WTC11 (cell line): ENCODE data around the gene KSR1. TPM values are rescaled to one million over a fixed set of nuclear protein-coding genes. Genes with fewer than 3 reads are reported as not detected.

Experiments used
- ATAC-seq: fragments of 200-7000 bp; cut with Tn5 transposase; 2 replicates; pipeline ENCODE4 v1.10.0; 2021; ENCODE audit warnings: mild to moderate bottlenecking, moderate library complexity
- CTCF ChIA-PET: fragments of 300-600 bp; sonication (Branson Sonifier 250); formaldehyde crosslinking; loops from one replicate; lab custom pipeline; 2021; ENCODE audit warnings: antibody characterized with exemption; lab: Charles Lee
- POLR2A ChIA-PET: fragments of 350-600 bp; sonication (Branson Sonifier 250); formaldehyde crosslinking; loops from one replicate; lab custom pipeline; 2021; ENCODE audit warnings: antibody characterized with exemption; lab: Charles Lee
- DNase-seq: peaks from one replicate; pipeline ENCODE4 v3.0.0; 2021; ENCODE audit warnings: low spot score
- H3K27ac Mint-ChIP-seq: 2 replicates; pipeline ENCODE4 v1.8.0; 2021; ENCODE audit warnings: mixed read lengths
- H3K27me3 Mint-ChIP-seq: 2 replicates; pipeline ENCODE4 v1.8.0; 2021; ENCODE audit warnings: low read depth, mild to moderate bottlenecking, moderate library complexity, mixed read lengths
- H3K36me3 Mint-ChIP-seq: 2 replicates; pipeline ENCODE4 v1.8.0; 2021; ENCODE audit warnings: mixed read lengths
- H3K4me1 Mint-ChIP-seq: 2 replicates; pipeline ENCODE4 v1.8.0; 2022; ENCODE audit warnings: mixed read lengths
- H3K4me3 Mint-ChIP-seq: 2 replicates; pipeline ENCODE4 v1.8.0; 2021; ENCODE audit warnings: mild to moderate bottlenecking, moderate library complexity, mixed read lengths
- H3K9me3 Mint-ChIP-seq: 2 replicates; pipeline ENCODE4 v1.8.0; 2021; ENCODE audit warnings: mixed read lengths
- CBFB ChIP-seq: sonication (generic); formaldehyde crosslinking; IDR thresholded peaks from 2 replicates; pipeline ENCODE4 v1.8.1; 2022; ENCODE audit warnings: mild to moderate bottlenecking, low read depth, missing genetic modification reagents
- ETV6 ChIP-seq: sonication (generic); formaldehyde crosslinking; IDR thresholded peaks from 2 replicates; pipeline ENCODE4 v1.8.1; 2022; ENCODE audit warnings: mild to moderate bottlenecking, missing genetic modification reagents
- IRF2 ChIP-seq: sonication (generic); formaldehyde crosslinking; IDR thresholded peaks from 2 replicates; pipeline ENCODE4 v1.8.0; 2022; ENCODE audit warnings: low read depth, missing genetic modification reagents, borderline replicate concordance
- OVOL2 ChIP-seq: fragments of 250-450 bp; sonication (Bioruptor Pico); IDR thresholded peaks from 2 replicates; pipeline ENCODE4 v1.9.0; 2021; ENCODE audit warnings: mild to moderate bottlenecking, borderline replicate concordance
- RELA ChIP-seq: sonication (generic); formaldehyde crosslinking; IDR thresholded peaks from 2 replicates; pipeline ENCODE4 v1.8.1; 2022; ENCODE audit warnings: missing genetic modification reagents, mild to moderate bottlenecking, borderline replicate concordance
- SMAD3 ChIP-seq: sonication (generic); formaldehyde crosslinking; IDR thresholded peaks from 2 replicates; pipeline ENCODE4 v1.8.0; 2022; ENCODE audit warnings: missing genetic modification reagents, mild to moderate bottlenecking, borderline replicate concordance
- ZNF671 ChIP-seq: fragments of 250-450 bp; sonication (Bioruptor Pico); IDR thresholded peaks from 2 replicates; pipeline ENCODE4 v1.8.0; 2021; ENCODE audit warnings: mild to moderate bottlenecking
- total RNA-seq: library from RNA; stranded (reverse); gene quantifications from 3 replicates; pipeline ENCODE4 v1.2.3, GENCODE V29; 2021
- TF ChIP-seq, protein P1 (sequence below): fragments of 250-450 bp; sonication (Bioruptor Pico); IDR thresholded peaks from 2 replicates; pipeline ENCODE4 v1.9.0; 2021; ENCODE audit warnings: moderate library complexity, mild to moderate bottlenecking, inconsistent platforms, borderline replicate concordance
- TF ChIP-seq, protein P2 (sequence below): sonication (generic); formaldehyde crosslinking; IDR thresholded peaks from 2 replicates; pipeline ENCODE4 v1.8.1; 2023; ENCODE audit warnings: mild to moderate bottlenecking, missing genetic modification reagents
- TF ChIP-seq, protein P3 (sequence below): fragments of 250-450 bp; sonication (Bioruptor Pico); conservative IDR thresholded peaks from 2 replicates; pipeline ENCODE4 v1.9.0; 2021; ENCODE audit warnings: mild to moderate bottlenecking
- TF ChIP-seq, protein P4 (sequence below): sonication (generic); formaldehyde crosslinking; IDR thresholded peaks from 2 replicates; pipeline ENCODE4 v1.8.1; 2023; ENCODE audit warnings: mild to moderate bottlenecking, missing genetic modification reagents, moderate library complexity
- TF ChIP-seq, protein P5 (sequence below): sonication (generic); formaldehyde crosslinking; IDR thresholded peaks from 2 replicates; pipeline ENCODE4 v1.8.1; 2022; ENCODE audit warnings: missing genetic modification reagents, borderline replicate concordance
- TF ChIP-seq, protein P6 (sequence below): sonication (generic); formaldehyde crosslinking; IDR thresholded peaks from 2 replicates; pipeline ENCODE4 v1.8.0; 2023; ENCODE audit warnings: missing genetic modification reagents, mild to moderate bottlenecking, borderline replicate concordance
- TF ChIP-seq, protein P7 (sequence below): sonication (generic); formaldehyde crosslinking; IDR thresholded peaks from 2 replicates; pipeline ENCODE4 v1.8.1; 2023; ENCODE audit warnings: mild to moderate bottlenecking, missing genetic modification reagents, borderline replicate concordance
- TF ChIP-seq, protein P8 (sequence below): sonication (generic); formaldehyde crosslinking; IDR thresholded peaks from 2 replicates; pipeline ENCODE4 v1.8.0; 2023; ENCODE audit warnings: mild to moderate bottlenecking, missing genetic modification reagents
- TF ChIP-seq, protein P9 (sequence below): sonication (generic); formaldehyde crosslinking; IDR thresholded peaks from 2 replicates; pipeline ENCODE4 v1.8.0; 2022; ENCODE audit warnings: mild to moderate bottlenecking, missing genetic modification reagents

KSR1 gene
- total RNA-seq, 1 experiment from 2014 or later: 45.5 TPM

DNA sequence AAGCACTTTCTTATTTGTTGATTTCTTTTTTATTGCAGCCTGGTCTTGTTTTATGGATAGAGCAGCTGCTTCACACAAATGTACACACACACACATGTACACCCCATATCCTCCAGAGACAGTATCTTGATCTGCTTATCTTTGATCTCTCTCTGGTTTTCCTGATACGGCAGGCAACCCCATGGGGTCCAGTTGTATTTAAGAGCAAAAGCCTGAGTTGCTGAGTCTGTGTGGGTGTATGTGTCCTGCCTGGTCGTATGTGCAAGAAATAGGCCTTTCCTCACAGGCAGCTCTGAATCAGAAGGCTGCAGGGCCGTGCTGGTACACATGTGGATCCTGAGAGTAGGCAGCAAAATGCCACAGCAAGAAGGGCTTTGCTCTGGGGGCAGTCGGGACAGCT, 160.2 kb downstream of the KSR1 start:
- no peak overlapping the region for H3K27ac Mint-ChIP-seq
- TF ChIP-seq RELA (CRISPR knock-in tag) (no peak), ZNF671 (CRISPR knock-in tag) (no peak), OVOL2 (CRISPR knock-in tag) (no peak), CBFB (CRISPR knock-in tag) (no peak), SMAD3 (CRISPR knock-in tag) (no peak), ETV6 (no peak), IRF2 (CRISPR knock-in tag) (no peak)
- TF ChIP-seq, protein P1, sequence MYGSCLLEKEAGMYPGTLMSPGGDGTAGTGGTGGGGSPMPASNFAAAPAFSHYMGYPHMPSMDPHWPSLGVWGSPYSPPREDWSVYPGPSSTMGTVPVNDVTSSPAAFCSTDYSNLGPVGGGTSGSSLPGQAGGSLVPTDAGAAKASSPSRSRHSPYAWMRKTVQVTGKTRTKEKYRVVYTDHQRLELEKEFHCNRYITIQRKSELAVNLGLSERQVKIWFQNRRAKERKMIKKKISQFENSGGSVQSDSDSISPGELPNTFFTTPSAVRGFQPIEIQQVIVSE (CRISPR knock-in tag): no peak
- TF ChIP-seq, protein P2, sequence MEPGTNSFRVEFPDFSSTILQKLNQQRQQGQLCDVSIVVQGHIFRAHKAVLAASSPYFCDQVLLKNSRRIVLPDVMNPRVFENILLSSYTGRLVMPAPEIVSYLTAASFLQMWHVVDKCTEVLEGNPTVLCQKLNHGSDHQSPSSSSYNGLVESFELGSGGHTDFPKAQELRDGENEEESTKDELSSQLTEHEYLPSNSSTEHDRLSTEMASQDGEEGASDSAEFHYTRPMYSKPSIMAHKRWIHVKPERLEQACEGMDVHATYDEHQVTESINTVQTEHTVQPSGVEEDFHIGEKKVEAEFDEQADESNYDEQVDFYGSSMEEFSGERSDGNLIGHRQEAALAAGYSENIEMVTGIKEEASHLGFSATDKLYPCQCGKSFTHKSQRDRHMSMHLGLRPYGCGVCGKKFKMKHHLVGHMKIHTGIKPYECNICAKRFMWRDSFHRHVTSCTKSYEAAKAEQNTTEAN: no peak
- TF ChIP-seq, protein P3, sequence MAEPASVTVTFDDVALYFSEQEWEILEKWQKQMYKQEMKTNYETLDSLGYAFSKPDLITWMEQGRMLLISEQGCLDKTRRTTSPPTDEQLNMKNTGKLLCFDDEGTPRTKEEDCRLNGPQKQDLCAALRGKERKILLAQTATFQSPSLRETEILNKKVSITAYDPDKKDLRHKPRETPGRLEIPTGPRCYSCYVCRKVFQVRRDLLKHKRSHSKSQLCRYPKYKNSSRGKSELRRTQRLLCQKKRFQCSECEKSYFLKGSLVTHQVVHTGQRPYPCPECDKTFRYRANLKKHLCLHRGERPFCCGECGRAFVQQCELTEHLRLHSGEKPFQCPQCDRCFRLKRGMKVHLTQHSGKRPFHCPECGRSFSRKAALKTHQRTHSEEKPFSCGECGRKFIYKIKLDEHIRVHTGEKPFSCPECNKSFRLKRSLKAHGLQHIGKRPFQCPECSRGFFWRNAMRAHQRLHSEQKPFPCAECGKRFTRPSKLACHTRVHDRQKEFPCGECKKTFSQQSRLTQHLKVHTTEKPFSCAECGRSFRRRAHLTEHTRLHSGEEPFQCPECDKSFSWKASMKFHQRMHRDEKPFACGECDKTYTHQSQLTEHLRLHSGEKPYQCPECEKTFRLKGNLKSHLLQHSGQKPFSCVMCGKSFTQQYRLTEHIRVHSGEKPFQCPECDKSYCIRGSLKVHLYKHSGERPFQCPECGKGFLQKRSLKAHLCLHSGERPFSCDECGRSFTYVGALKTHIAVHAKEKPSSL: no peak
- TF ChIP-seq, protein P4, sequence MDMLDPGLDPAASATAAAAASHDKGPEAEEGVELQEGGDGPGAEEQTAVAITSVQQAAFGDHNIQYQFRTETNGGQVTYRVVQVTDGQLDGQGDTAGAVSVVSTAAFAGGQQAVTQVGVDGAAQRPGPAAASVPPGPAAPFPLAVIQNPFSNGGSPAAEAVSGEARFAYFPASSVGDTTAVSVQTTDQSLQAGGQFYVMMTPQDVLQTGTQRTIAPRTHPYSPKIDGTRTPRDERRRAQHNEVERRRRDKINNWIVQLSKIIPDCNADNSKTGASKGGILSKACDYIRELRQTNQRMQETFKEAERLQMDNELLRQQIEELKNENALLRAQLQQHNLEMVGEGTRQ: no peak
- TF ChIP-seq, protein P5, sequence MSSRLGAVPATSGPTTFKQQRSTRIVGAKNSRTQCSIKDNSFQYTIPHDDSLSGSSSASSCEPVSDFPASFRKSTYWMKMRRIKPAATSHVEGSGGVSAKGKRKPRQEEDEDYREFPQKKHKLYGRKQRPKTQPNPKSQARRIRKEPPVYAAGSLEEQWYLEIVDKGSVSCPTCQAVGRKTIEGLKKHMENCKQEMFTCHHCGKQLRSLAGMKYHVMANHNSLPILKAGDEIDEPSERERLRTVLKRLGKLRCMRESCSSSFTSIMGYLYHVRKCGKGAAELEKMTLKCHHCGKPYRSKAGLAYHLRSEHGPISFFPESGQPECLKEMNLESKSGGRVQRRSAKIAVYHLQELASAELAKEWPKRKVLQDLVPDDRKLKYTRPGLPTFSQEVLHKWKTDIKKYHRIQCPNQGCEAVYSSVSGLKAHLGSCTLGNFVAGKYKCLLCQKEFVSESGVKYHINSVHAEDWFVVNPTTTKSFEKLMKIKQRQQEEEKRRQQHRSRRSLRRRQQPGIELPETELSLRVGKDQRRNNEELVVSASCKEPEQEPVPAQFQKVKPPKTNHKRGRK (CRISPR knock-in tag): no peak
- TF ChIP-seq, protein P6, sequence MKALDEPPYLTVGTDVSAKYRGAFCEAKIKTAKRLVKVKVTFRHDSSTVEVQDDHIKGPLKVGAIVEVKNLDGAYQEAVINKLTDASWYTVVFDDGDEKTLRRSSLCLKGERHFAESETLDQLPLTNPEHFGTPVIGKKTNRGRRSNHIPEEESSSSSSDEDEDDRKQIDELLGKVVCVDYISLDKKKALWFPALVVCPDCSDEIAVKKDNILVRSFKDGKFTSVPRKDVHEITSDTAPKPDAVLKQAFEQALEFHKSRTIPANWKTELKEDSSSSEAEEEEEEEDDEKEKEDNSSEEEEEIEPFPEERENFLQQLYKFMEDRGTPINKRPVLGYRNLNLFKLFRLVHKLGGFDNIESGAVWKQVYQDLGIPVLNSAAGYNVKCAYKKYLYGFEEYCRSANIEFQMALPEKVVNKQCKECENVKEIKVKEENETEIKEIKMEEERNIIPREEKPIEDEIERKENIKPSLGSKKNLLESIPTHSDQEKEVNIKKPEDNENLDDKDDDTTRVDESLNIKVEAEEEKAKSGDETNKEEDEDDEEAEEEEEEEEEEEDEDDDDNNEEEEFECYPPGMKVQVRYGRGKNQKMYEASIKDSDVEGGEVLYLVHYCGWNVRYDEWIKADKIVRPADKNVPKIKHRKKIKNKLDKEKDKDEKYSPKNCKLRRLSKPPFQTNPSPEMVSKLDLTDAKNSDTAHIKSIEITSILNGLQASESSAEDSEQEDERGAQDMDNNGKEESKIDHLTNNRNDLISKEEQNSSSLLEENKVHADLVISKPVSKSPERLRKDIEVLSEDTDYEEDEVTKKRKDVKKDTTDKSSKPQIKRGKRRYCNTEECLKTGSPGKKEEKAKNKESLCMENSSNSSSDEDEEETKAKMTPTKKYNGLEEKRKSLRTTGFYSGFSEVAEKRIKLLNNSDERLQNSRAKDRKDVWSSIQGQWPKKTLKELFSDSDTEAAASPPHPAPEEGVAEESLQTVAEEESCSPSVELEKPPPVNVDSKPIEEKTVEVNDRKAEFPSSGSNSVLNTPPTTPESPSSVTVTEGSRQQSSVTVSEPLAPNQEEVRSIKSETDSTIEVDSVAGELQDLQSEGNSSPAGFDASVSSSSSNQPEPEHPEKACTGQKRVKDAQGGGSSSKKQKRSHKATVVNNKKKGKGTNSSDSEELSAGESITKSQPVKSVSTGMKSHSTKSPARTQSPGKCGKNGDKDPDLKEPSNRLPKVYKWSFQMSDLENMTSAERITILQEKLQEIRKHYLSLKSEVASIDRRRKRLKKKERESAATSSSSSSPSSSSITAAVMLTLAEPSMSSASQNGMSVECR: no peak
- TF ChIP-seq, protein P7, sequence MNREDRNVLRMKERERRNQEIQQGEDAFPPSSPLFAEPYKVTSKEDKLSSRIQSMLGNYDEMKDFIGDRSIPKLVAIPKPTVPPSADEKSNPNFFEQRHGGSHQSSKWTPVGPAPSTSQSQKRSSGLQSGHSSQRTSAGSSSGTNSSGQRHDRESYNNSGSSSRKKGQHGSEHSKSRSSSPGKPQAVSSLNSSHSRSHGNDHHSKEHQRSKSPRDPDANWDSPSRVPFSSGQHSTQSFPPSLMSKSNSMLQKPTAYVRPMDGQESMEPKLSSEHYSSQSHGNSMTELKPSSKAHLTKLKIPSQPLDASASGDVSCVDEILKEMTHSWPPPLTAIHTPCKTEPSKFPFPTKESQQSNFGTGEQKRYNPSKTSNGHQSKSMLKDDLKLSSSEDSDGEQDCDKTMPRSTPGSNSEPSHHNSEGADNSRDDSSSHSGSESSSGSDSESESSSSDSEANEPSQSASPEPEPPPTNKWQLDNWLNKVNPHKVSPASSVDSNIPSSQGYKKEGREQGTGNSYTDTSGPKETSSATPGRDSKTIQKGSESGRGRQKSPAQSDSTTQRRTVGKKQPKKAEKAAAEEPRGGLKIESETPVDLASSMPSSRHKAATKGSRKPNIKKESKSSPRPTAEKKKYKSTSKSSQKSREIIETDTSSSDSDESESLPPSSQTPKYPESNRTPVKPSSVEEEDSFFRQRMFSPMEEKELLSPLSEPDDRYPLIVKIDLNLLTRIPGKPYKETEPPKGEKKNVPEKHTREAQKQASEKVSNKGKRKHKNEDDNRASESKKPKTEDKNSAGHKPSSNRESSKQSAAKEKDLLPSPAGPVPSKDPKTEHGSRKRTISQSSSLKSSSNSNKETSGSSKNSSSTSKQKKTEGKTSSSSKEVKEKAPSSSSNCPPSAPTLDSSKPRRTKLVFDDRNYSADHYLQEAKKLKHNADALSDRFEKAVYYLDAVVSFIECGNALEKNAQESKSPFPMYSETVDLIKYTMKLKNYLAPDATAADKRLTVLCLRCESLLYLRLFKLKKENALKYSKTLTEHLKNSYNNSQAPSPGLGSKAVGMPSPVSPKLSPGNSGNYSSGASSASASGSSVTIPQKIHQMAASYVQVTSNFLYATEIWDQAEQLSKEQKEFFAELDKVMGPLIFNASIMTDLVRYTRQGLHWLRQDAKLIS: no peak
- TF ChIP-seq, protein P8, sequence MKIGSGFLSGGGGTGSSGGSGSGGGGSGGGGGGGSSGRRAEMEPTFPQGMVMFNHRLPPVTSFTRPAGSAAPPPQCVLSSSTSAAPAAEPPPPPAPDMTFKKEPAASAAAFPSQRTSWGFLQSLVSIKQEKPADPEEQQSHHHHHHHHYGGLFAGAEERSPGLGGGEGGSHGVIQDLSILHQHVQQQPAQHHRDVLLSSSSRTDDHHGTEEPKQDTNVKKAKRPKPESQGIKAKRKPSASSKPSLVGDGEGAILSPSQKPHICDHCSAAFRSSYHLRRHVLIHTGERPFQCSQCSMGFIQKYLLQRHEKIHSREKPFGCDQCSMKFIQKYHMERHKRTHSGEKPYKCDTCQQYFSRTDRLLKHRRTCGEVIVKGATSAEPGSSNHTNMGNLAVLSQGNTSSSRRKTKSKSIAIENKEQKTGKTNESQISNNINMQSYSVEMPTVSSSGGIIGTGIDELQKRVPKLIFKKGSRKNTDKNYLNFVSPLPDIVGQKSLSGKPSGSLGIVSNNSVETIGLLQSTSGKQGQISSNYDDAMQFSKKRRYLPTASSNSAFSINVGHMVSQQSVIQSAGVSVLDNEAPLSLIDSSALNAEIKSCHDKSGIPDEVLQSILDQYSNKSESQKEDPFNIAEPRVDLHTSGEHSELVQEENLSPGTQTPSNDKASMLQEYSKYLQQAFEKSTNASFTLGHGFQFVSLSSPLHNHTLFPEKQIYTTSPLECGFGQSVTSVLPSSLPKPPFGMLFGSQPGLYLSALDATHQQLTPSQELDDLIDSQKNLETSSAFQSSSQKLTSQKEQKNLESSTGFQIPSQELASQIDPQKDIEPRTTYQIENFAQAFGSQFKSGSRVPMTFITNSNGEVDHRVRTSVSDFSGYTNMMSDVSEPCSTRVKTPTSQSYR: no peak
- TF ChIP-seq, protein P9, sequence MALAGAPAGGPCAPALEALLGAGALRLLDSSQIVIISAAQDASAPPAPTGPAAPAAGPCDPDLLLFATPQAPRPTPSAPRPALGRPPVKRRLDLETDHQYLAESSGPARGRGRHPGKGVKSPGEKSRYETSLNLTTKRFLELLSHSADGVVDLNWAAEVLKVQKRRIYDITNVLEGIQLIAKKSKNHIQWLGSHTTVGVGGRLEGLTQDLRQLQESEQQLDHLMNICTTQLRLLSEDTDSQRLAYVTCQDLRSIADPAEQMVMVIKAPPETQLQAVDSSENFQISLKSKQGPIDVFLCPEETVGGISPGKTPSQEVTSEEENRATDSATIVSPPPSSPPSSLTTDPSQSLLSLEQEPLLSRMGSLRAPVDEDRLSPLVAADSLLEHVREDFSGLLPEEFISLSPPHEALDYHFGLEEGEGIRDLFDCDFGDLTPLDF: no peak
- no peak for DNase-seq
- no peaks in the 10 kb centered on the region for H3K4me1 Mint-ChIP-seq
- no peaks in the 10 kb centered on the region for H3K27me3 Mint-ChIP-seq
- H3K4me3 Mint-ChIP-seq: no peak overlapping the region
- ChIA-PET POLR2A (no interaction called here), CTCF (interaction anchor here (1.1 kb wide), 1 partner anchor 38 kb away, joined by 5 read pairs; no protein-coding TSS in a partner anchor)
- H3K36me3 Mint-ChIP-seq: peaks cover 28% of the 10 kb centered on the region
- H3K9me3 Mint-ChIP-seq: no peaks in the 10 kb centered on the region
- ATAC-seq: no peak
